H54 (cell line): ENCODE data around the gene TEX12.
"Not testable (repeated sequence)": the region's sequence is repeated elsewhere in the genome, so short reads cannot be mapped to it uniquely, and the experiment has no call there.

Experiments used
- DNase-seq: peaks from one replicate; pipeline ENCODE4 v3.0.0; 2011; ENCODE audit warnings: low spot score, mixed read lengths; ENCODE audit not compliant: insufficient read length
- FAIRE-seq: peaks from 3 replicates; lab custom pipeline; 2011; peaks lifted over from hg19 to GRCh38; lab: Jason Lieb, UNC
- POLR2A ChIP-seq: IDR thresholded peaks from 2 replicates; pipeline ENCODE4 v1.6.1; 2011; ENCODE audit warnings: low read depth, mild to moderate bottlenecking, low read length

Gene TEX12

GRCh38 chr11:112176077-112176476, 8.9 kb downstream of the TEX12 start:
- TF ChIP-seq POLR2A: no peak
- DNase-seq (no peak), FAIRE-seq (no peak)

- DNase-seq: no peak
- TF ChIP-seq POLR2A: no peak
- no peak for FAIRE-seq
Measured at GRCh38 chr11:112177589-112177988, 10.4 kb downstream of the TEX12 start.

- FAIRE-seq (no peak), DNase-seq (no peak)
- TF ChIP-seq POLR2A: no peak
Measured at GRCh38 chr11:112178428-112178827, 11.3 kb downstream of the TEX12 start.

GRCh38 chr11:112178936-112179335, 11.8 kb downstream of the TEX12 start:
- DNase-seq (no peak), FAIRE-seq (no peak)
- TF ChIP-seq POLR2A: no peak

GRCh38 chr11:112179601-112180000, 12.4 kb downstream of the TEX12 start:
- TF ChIP-seq POLR2A: no peak
- FAIRE-seq (no peak), DNase-seq (no peak)

GRCh38 chr11:112182867-112183266, 15.7 kb downstream of the TEX12 start:
- DNase-seq: no peak
- FAIRE-seq: no peak
- no peak for TF ChIP-seq POLR2A

- DNase-seq: no peak
- no peak for TF ChIP-seq POLR2A
- FAIRE-seq: no peak
Measured at GRCh38 chr11:112185883-112186282, 18.7 kb downstream of the TEX12 start.

- no peak for DNase-seq
- TF ChIP-seq POLR2A: no peak
- FAIRE-seq: no peak
Measured at GRCh38 chr11:112186304-112186703, 19.1 kb downstream of the TEX12 start.

- not testable (repeated sequence) for DNase-seq, FAIRE-seq
Measured at GRCh38 chr11:112195113-112195512, 27.9 kb downstream of the TEX12 start.

GRCh38 chr11:112195951-112196351, 28.8 kb downstream of the TEX12 start:
- no peak for FAIRE-seq
- DNase-seq: no peak
- TF ChIP-seq POLR2A: no peak

GRCh38 chr11:112196519-112197087, 29.4 kb downstream of the TEX12 start:
- DNase-seq: no peak
- no peak for TF ChIP-seq POLR2A
- no peak for FAIRE-seq

- not testable (repeated sequence) for FAIRE-seq, DNase-seq
Measured at GRCh38 chr11:112199101-112199500, 31.9 kb downstream of the TEX12 start.

GRCh38 chr11:112200252-112200651, 33.1 kb downstream of the TEX12 start:
- no peak for FAIRE-seq
- no peak for TF ChIP-seq POLR2A
- no peak for DNase-seq

- FAIRE-seq: no peak
- DNase-seq: no peak
- no peak for TF ChIP-seq POLR2A
Measured at GRCh38 chr11:112206071-112206470, 38.9 kb downstream of the TEX12 start.

- FAIRE-seq: no peak
- no peak for DNase-seq
- no peak for TF ChIP-seq POLR2A
Measured at GRCh38 chr11:112210890-112211289, 43.7 kb downstream of the TEX12 start.

GRCh38 chr11:112211536-112211935, 44.4 kb downstream of the TEX12 start:
- DNase-seq (no peak), FAIRE-seq (no peak)
- no peak for TF ChIP-seq POLR2A
